ENCODE results near the gene IGFBP5. TPM values are rescaled to one million over a fixed set of nuclear protein-coding genes. Genes with fewer than 3 reads are reported as not detected.

IGFBP5 gene
- total RNA-seq, 1 experiment from 2014 or later: 0.20 TPM

GRCh38 chr2:216741223-216741593, 45.9 kb upstream of the IGFBP5 start:
- peaks cover 21% of the 10 kb centered on the region for H3K27me3 Mint-ChIP-seq (ENCODE audit: insufficient read depth, unreplicated experiment)
- BruUV-seq (replicated peaks): no TSS peak
- H3K27me3 ChIP-seq (replicated peaks; ENCODE audit: control insufficient read depth, insufficient read depth, low read length): no peaks in the 10 kb centered on the region
- no peak overlapping the region for H3K4me3 Mint-ChIP-seq (ENCODE audit: unreplicated experiment)
- H3K36me3 ChIP-seq (ENCODE audit: control insufficient read depth, insufficient read depth, low read length): no peaks in the 10 kb centered on the region
- no peak overlapping the region for H3K4me3 ChIP-seq (ENCODE audit: low read depth, low read length)
- H3K36me3 Mint-ChIP-seq (ENCODE audit: insufficient read depth, unreplicated experiment): no peaks in the 10 kb centered on the region
- no peaks in the 10 kb centered on the region for H3K4me1 Mint-ChIP-seq (ENCODE audit: low read depth, unreplicated experiment)
- no peak for DNase-seq
- H3K9me3 ChIP-seq: no peaks in the 10 kb centered on the region
- ChIA-PET CTCF (interaction anchor here (0.5 to 0.6 kb wide), 2 partner anchors 8 to 23 kb away, joined by 3 to 5 read pairs; no protein-coding TSS in a partner anchor), POLR2A (no interaction called here)
- no peak overlapping the region for H3K27ac Mint-ChIP-seq (ENCODE audit: unreplicated experiment)
- intact Hi-C loops (cut with micrococcal nuclease; ENCODE audit: unreplicated experiment): no loop called here
- H3K4me1 ChIP-seq: no peaks in the 10 kb centered on the region
- no peaks in the 10 kb centered on the region for H3K9me3 Mint-ChIP-seq (ENCODE audit: unreplicated experiment)
- no peak for TF ChIP-seq CTCF (IDR thresholded peaks at IDR 0.05; ENCODE audit: insufficient read depth in 1 of 2, low read depth in 1 of 2, low read length in 1 of 2, severe bottlenecking in 1 of 2, unreplicated experiment in 1 of 2)

GRCh38 chr2:216740557-216741222, 45.3 kb upstream of the IGFBP5 start:
- TF ChIP-seq CTCF (IDR thresholded peaks at IDR 0.05; ENCODE audit: insufficient read depth in 1 of 2, low read depth in 1 of 2, low read length in 1 of 2, severe bottlenecking in 1 of 2, unreplicated experiment in 1 of 2): no peak
- Histone ChIP-seq H3K27me3 (replicated peaks; ENCODE audit: control insufficient read depth, insufficient read depth, low read length) (no peaks in the 10 kb centered on the region), H3K4me3 (ENCODE audit: low read depth, low read length) (no peak overlapping the region), H3K36me3 (ENCODE audit: control insufficient read depth, insufficient read depth, low read length) (no peaks in the 10 kb centered on the region), H3K4me1 (no peaks in the 10 kb centered on the region), H3K9me3 (no peaks in the 10 kb centered on the region)
- H3K9me3 Mint-ChIP-seq (ENCODE audit: unreplicated experiment): no peaks in the 10 kb centered on the region
- ChIA-PET POLR2A (no interaction called here), CTCF (interaction anchor here (0.6 kb wide), 1 partner anchor 22 kb away, joined by 5 read pairs; no protein-coding TSS in a partner anchor)
- no peaks in the 10 kb centered on the region for H3K36me3 Mint-ChIP-seq (ENCODE audit: insufficient read depth, unreplicated experiment)
- DNase-seq: no peak
- peaks cover 21% of the 10 kb centered on the region for H3K27me3 Mint-ChIP-seq (ENCODE audit: insufficient read depth, unreplicated experiment)
- H3K27ac Mint-ChIP-seq (ENCODE audit: unreplicated experiment): no peak overlapping the region
- no peak overlapping the region for H3K4me3 Mint-ChIP-seq (ENCODE audit: unreplicated experiment)
- intact Hi-C loops (cut with micrococcal nuclease; ENCODE audit: unreplicated experiment): no loop called here
- no TSS peak for BruUV-seq (replicated peaks)
- H3K4me1 Mint-ChIP-seq (ENCODE audit: low read depth, unreplicated experiment): no peaks in the 10 kb centered on the region

GRCh38 chr2:216739035-216739434, 43.7 kb upstream of the IGFBP5 start:
- Mint-ChIP-seq H3K9me3 (ENCODE audit: unreplicated experiment) (no peaks in the 10 kb centered on the region), H3K4me3 (ENCODE audit: unreplicated experiment) (no peak overlapping the region), H3K36me3 (ENCODE audit: insufficient read depth, unreplicated experiment) (no peaks in the 10 kb centered on the region), H3K4me1 (ENCODE audit: low read depth, unreplicated experiment) (no peaks in the 10 kb centered on the region), H3K27me3 (ENCODE audit: insufficient read depth, unreplicated experiment) (peaks cover 16% of the 10 kb centered on the region), H3K27ac (ENCODE audit: unreplicated experiment) (no peak overlapping the region)
- no TSS peak for BruUV-seq (replicated peaks)
- Histone ChIP-seq H3K27me3 (replicated peaks; ENCODE audit: control insufficient read depth, insufficient read depth, low read length) (no peaks in the 10 kb centered on the region), H3K4me3 (ENCODE audit: low read depth, low read length) (no peak overlapping the region), H3K36me3 (ENCODE audit: control insufficient read depth, insufficient read depth, low read length) (no peaks in the 10 kb centered on the region), H3K4me1 (no peaks in the 10 kb centered on the region), H3K9me3 (no peaks in the 10 kb centered on the region)
- TF ChIP-seq CTCF (IDR thresholded peaks at IDR 0.05; ENCODE audit: insufficient read depth in 1 of 2, low read depth in 1 of 2, low read length in 1 of 2, severe bottlenecking in 1 of 2, unreplicated experiment in 1 of 2): no peak
- DNase-seq: no peak
- intact Hi-C loops (cut with micrococcal nuclease; ENCODE audit: unreplicated experiment): no loop called here
- POLR2A ChIA-PET: no interaction called here
- CTCF ChIA-PET: no interaction called here
